Measurements from ENCODE around the gene SMPD3. TPM values are rescaled to one million over a fixed set of nuclear protein-coding genes. Genes with fewer than 3 reads are reported as not detected.
A peak's percentile ranks its signal among the peaks of the same experiment; 100 is the strongest.

Gene SMPD3
- polyA plus RNA-seq, 2 of the 4 experiments (the other 2 are of a cell fraction) = 0.04 to 0.13 TPM

- POLR2A ChIA-PET = interaction anchor here (1.7 to 3.1 kb wide), 2 partner anchors 45 to 72 kb away, joined by 8 to 47 read pairs; partner anchors contain the start of gene SLC7A6
- DNase-seq (ENCODE audit: low read depth in 1 of 2, low spot score in 1 of 2) (no peak), ATAC-seq (no peak), FAIRE-seq (no peak)
- peak overlapping the region; percentile 83 to 90 for H3K27ac ChIP-seq
- WGBS (ENCODE audit: missing lambda C conversion rate) = 39% methylated on average over 6 of the region's 6 CpGs
- no peaks in the 10 kb centered on the region for H3K9me3 ChIP-seq
- H3K4me2 ChIP-seq = peak overlapping the region; percentile 92
- TF ChIP-seq MAX (IDR thresholded peaks at IDR 0.05) = no peak
- no peak for TF ChIP-seq ZNF302 (CRISPR knock-in tag; IDR thresholded peaks at IDR 0.05)
- no peak for TF ChIP-seq ZC3H11A (IDR thresholded peaks at IDR 0.05)
- TF ChIP-seq, protein P1, sequence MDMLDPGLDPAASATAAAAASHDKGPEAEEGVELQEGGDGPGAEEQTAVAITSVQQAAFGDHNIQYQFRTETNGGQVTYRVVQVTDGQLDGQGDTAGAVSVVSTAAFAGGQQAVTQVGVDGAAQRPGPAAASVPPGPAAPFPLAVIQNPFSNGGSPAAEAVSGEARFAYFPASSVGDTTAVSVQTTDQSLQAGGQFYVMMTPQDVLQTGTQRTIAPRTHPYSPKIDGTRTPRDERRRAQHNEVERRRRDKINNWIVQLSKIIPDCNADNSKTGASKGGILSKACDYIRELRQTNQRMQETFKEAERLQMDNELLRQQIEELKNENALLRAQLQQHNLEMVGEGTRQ (IDR thresholded peaks at IDR 0.05) = no peak
- no peak for TF ChIP-seq KDM5A (IDR thresholded peaks at IDR 0.05)
- no peak for TF ChIP-seq NR3C1 (IDR thresholded peaks at IDR 0.05)
- TF ChIP-seq SMC3 (IDR thresholded peaks at IDR 0.05) = no peak
- no peak for TF ChIP-seq HOXB5 (CRISPR knock-in tag; IDR thresholded peaks at IDR 0.05)
- no peak for TF ChIP-seq FOSB (CRISPR knock-in tag; IDR thresholded peaks at IDR 0.05)
- TF ChIP-seq MAZ (IDR thresholded peaks at IDR 0.05; ENCODE audit: borderline replicate concordance, low read depth, low read length) = no peak
- no peak for TF ChIP-seq FOXS1 (CRISPR knock-in tag; IDR thresholded peaks at IDR 0.05)
- no peak for TF ChIP-seq CHD2 (IDR thresholded peaks at IDR 0.05; ENCODE audit: low read length, partially characterized antibody)
- TF ChIP-seq HOXB13 (CRISPR knock-in tag; IDR thresholded peaks at IDR 0.05; ENCODE audit: low read depth) = no peak
- no peak for TF ChIP-seq BHLHE40 (IDR thresholded peaks at IDR 0.05; ENCODE audit: low read depth, low read length)
- no peak for TF ChIP-seq POLR2AphosphoS2 (conservative IDR thresholded peaks at IDR 0.05; ENCODE audit: low read length)
- CTCF ChIA-PET = interaction anchor here (1.7 to 3.2 kb wide), 3 partner anchors 46 to 68 kb away, joined by 6 to 10 read pairs (median 8); partner anchors contain the start of gene SLC7A6
- peak overlapping the region; percentile 91 for H3K4me3 ChIP-seq
- peaks cover 21% of the 10 kb centered on the region for H3K4me1 ChIP-seq
These were observed 138.5 kb downstream of the SMPD3 start for GRCh38 chr16:68309799-68310198.

Small RNA genes within 50 kb of the gene (small RNA-seq; reads per million reads assigned to genes)
- gene RF00019 (0 reads per million in 6 experiments), gene RNU4-30P (0 to 1.3 (median 0.02) reads per million in 6 experiments)

Other genes with a start within 250 kb of the SMPD3 start
- gene ESRP2, start 212.4 kb downstream of the SMPD3 start, polyA plus RNA-seq (2011; rRNA removed) = 0.04 and 0.08 TPM in 2 replicates
- 0.07 to 0.10 TPM (median 0.09 TPM) in 3 replicates for gene ESRP2, start 212.4 kb downstream of the SMPD3 start, polyA plus RNA-seq (2017; fragmentation: RNase III; extraction: RNeasy Plus Mini Kit Qiagen cat#74134 plus additional on column Dnase treatment)
- 4.8 and 5.7 TPM in 2 replicates for gene PLA2G15, start 203.1 kb downstream of the SMPD3 start, polyA plus RNA-seq (2011; rRNA removed)
- 7.5 to 8.7 TPM (median 7.7 TPM) in 3 replicates for gene PLA2G15, start 203.1 kb downstream of the SMPD3 start, polyA plus RNA-seq (2017; fragmentation: RNase III; extraction: RNeasy Plus Mini Kit Qiagen cat#74134 plus additional on column Dnase treatment)
- gene SLC7A6, start 184.0 kb downstream of the SMPD3 start, polyA plus RNA-seq (2011; rRNA removed) = 32.9 and 45.3 TPM in 2 replicates
- gene SLC7A6, start 184.0 kb downstream of the SMPD3 start, polyA plus RNA-seq (2017; fragmentation: RNase III; extraction: RNeasy Plus Mini Kit Qiagen cat#74134 plus additional on column Dnase treatment) = 29.1 to 35.9 TPM (median 31.1 TPM) in 3 replicates
- 11.0 and 11.9 TPM in 2 replicates for gene SLC7A6OS, start 137.6 kb downstream of the SMPD3 start, polyA plus RNA-seq (2011; rRNA removed)
- 10.4 to 11.5 TPM (median 10.9 TPM) in 3 replicates for gene SLC7A6OS, start 137.6 kb downstream of the SMPD3 start, polyA plus RNA-seq (2017; fragmentation: RNase III; extraction: RNeasy Plus Mini Kit Qiagen cat#74134 plus additional on column Dnase treatment)
- 37.1 and 37.6 TPM in 2 replicates for gene PRMT7, start 137.5 kb downstream of the SMPD3 start, polyA plus RNA-seq (2011; rRNA removed)
- 44.7 to 47.2 TPM (median 46.3 TPM) in 3 replicates for gene PRMT7, start 137.5 kb downstream of the SMPD3 start, polyA plus RNA-seq (2017; fragmentation: RNase III; extraction: RNeasy Plus Mini Kit Qiagen cat#74134 plus additional on column Dnase treatment)
- 21.6 and 31.9 TPM in 2 replicates for gene ZFP90, start 90.8 kb upstream of the SMPD3 start, polyA plus RNA-seq (2011; rRNA removed)
- gene ZFP90, start 90.8 kb upstream of the SMPD3 start, polyA plus RNA-seq (2017; fragmentation: RNase III; extraction: RNeasy Plus Mini Kit Qiagen cat#74134 plus additional on column Dnase treatment) = 11.6 to 15.1 TPM (median 13.8 TPM) in 3 replicates
- gene CDH3, start 196.8 kb upstream of the SMPD3 start, polyA plus RNA-seq (2011; rRNA removed) = 0.25 and 0.61 TPM in 2 replicates
- gene CDH3, start 196.8 kb upstream of the SMPD3 start, polyA plus RNA-seq (2017; fragmentation: RNase III; extraction: RNeasy Plus Mini Kit Qiagen cat#74134 plus additional on column Dnase treatment) = 0.08 to 0.34 TPM (median 0.13 TPM) in 3 replicates